Endometrial microvascular endothelial cells (primary cell): ENCODE measurements around the gene NSDHL. TPM values are rescaled to one million over a fixed set of nuclear protein-coding genes. Genes with fewer than 3 reads are reported as not detected.

ENCODE experiments used
- in situ Hi-C: cut with HindIII; loops from 2 replicates; pipeline ENCODE4 v1.10.0; 2017; ENCODE audit warnings: low sequenced_read_pairs, low pct_unique_long_range_greater_than_20kb; ENCODE audit errors: inconsistent ontology term
- total RNA-seq: library from RNA; depleted of rRNA; stranded (reverse); fragments of >200 nt; gene quantifications from one replicate; pipeline ENCODE4 v1.2.3, GENCODE V29; 2015; ENCODE audit errors: inconsistent ontology term

Gene NSDHL
- total RNA-seq, 1 donor from 2014 or later, result 26.7 TPM

- in situ Hi-C loops, result no loop called here
These were observed 12.0 kb downstream of the NSDHL start for GRCh38 chrX:152842772-152843338.

DNA sequence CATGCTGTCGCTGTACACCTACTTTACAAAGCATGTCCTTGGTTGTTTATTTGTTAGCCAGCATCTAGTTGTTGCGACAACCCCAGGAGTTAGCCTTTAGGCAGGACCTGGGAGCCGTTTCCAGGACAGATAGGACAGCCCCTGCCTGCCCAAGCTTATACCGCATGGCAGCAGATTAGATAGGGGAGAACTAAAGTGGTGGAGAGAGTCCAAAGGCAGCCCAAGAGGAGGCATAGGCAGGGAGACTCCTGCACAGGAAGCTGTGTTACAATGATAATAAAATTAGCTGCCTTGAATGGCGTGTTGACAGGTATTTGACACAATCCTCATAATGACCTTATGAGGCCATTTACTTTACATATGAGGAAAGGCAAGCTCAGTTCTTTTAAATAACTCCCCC lies 13.0 kb downstream of the NSDHL start:
- in situ Hi-C loops, result no loop called here

DNA sequence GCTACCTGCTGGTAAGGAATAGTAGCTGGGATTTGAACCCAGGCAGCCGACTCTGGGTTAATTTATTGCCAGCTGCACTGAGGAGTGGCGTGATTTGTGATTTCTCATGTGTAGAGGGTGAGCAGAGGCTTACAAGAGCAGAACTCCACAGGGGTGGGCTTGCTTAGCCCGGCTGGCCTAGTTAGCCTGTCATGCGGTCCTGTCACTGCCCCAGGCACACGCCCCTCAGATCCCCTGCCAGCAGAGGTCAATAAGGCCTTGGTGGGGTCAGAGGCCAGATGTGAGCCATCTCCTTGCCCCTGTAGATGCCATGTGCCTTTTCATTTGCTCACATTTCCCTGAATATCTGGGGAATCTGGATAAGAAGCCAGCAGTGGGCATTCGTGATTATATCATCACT lies 13.4 kb downstream of the NSDHL start:
- in situ Hi-C loops, result no loop called here

DNA sequence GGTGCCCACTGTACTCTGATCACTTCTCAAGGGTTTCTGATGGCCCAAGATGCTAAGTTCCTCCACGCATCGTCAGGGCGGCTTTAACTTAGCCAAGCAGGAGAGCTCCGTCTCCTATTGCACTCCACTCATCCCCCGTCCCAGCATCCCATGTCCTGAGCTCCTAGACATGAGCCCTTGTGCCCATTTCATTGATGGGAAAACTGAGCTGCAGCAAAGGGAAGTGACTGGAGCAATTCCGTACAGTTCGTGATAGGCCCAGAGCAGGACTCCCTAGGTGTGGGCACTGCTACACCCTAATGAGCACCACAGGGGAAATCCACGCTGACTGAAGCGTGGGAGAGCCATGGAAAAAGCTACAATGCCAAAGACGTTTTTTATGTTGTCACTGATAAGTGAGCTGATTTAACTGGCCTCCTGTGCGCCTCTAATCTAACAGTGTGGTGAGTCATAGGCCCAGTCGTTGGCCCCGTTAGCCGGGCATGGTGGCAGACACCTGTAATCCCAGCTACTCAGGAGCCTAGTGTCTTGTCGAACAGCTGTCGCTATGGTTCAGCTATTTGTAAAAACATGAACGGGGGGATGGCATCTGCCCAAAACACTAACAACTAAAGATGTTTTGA lies 14.9 kb downstream of the NSDHL start:
- in situ Hi-C loops, result no loop called here

DNA sequence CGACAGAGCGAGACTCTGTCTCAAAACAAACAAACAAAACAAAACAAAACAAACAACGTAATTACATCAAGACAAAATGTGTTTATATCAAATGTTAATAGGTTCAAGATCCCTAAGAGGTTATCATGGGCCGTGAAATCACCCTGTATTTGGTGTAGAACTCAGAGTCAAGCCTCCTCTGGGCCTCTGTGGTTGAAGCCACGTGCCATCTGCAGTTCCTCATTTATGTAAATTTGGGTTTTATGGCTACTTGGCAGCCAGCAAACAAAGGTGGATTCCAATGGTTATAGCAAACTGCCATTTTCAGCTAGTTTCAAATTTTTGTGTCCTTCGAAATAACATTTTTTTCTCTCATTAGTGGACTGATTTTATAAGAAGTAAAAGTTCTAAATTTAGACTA lies 16.4 kb downstream of the NSDHL start:
- in situ Hi-C loops, result no loop called here

DNA sequence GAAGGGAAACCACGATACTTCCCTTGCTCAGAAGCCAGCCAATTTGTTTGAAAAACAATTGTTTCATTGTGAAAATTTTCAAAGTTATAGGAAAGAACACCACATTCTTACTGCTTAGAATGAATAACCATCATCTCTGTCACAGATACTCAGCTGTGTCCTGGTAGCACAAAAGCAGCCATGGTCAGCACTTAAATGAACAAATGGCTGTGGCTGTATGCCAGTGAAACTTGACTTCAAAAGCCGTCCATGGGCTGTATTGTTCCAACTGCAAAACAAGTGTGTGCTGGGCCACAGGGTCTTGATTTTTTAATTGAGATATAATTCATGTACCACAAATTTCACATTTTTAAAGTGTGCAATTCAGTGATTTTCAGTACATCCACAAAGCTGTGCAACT lies 19.6 kb downstream of the NSDHL start:
- in situ Hi-C loops, result no loop called here

GRCh38 chrX:152853986-152854385 lies 23.1 kb downstream of the NSDHL start:
- in situ Hi-C loops, result no loop called here

- in situ Hi-C loops, result no loop called here
These were observed 30.3 kb downstream of the NSDHL start for GRCh38 chrX:152861116-152861515.

- in situ Hi-C loops, result no loop called here
These were observed 31.0 kb downstream of the NSDHL start for GRCh38 chrX:152861826-152862225.

- in situ Hi-C loops, result no loop called here
These were observed 34.5 kb downstream of the NSDHL start for GRCh38 chrX:152865232-152865920.

DNA sequence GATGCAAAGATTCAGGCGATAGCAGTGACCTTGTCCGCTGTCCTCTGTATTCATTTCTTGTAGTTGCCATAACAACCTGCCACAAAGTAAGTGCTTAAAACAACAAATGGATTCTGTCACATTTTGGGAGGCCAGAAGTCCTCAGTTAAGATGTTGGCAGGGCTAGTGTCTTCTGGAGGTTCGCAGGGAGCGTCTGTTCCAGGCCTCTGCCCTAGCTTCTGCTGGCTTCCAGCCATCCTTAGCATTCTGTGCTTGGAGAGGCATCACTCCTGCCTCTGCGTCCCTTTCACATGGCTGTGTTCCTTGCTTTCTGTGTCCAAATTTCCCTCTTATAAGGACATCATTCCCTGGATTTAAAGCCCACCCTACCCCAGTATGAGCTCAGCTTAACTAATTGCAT lies 35.5 kb downstream of the NSDHL start:
- in situ Hi-C loops, result no loop called here

DNA sequence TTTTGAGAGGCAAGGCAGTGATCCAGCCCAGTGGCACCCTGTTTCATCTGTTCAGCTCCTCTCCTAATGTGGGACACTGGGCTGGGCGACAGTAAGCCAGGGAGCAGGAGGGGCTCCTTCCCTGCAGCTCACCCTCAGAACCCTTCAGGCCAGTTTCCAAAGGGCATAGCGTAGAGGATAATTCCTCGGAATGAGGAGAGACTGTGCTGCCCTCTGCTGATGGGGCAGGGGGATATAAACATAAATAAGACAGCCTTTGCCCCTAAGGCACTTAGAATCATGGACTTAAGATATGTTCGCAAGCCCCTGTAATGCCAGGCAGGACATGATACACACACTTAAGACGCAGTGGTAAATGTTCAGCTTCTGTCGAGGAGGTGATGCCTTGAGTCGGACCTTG lies 39.1 kb downstream of the NSDHL start:
- in situ Hi-C loops, result no loop called here

DNA sequence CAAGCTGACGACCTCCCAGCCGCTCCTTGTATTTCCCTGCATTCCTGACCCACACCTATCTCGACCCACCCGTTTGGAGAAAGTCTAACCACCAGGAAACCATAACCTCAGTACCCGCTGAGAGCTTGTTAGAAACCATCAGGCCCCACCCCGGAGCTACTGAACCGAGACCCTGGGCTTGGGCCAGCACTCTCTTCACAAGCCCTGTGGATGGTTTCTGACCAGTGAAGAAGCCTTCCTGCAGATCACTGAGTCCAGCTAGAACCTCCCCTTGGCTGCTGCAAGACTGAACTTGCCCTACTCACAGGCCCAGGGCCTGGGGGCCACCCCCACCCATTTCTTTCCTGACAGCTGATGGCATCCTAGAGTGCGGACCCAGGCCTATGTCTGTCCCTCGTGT lies 40.4 kb downstream of the NSDHL start:
- in situ Hi-C loops, result no loop called here

DNA sequence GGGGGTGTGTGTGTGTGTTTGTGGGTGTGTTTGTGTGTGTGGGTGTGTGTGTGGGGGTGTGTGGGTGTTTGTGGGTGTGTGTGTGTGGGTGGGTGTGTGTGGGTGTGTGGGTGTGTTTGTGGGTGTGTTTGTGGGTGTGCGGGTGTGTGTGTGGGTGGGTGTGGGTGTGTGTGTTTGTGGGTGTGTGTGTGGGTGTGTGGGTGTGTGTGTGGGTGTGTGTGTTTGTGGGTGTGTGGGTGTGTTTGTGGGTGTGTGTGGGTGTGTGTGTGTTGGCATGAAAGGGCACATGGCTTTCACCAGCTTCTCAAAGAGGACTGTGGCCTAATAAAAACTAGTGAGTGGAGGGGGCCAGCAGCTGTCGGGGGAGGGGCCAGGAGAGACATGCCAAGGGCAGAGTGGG lies 41.7 kb downstream of the NSDHL start:
- in situ Hi-C loops, result no loop called here

GRCh38 chrX:152873361-152873760 lies 42.5 kb downstream of the NSDHL start:
- in situ Hi-C loops, result no loop called here

DNA sequence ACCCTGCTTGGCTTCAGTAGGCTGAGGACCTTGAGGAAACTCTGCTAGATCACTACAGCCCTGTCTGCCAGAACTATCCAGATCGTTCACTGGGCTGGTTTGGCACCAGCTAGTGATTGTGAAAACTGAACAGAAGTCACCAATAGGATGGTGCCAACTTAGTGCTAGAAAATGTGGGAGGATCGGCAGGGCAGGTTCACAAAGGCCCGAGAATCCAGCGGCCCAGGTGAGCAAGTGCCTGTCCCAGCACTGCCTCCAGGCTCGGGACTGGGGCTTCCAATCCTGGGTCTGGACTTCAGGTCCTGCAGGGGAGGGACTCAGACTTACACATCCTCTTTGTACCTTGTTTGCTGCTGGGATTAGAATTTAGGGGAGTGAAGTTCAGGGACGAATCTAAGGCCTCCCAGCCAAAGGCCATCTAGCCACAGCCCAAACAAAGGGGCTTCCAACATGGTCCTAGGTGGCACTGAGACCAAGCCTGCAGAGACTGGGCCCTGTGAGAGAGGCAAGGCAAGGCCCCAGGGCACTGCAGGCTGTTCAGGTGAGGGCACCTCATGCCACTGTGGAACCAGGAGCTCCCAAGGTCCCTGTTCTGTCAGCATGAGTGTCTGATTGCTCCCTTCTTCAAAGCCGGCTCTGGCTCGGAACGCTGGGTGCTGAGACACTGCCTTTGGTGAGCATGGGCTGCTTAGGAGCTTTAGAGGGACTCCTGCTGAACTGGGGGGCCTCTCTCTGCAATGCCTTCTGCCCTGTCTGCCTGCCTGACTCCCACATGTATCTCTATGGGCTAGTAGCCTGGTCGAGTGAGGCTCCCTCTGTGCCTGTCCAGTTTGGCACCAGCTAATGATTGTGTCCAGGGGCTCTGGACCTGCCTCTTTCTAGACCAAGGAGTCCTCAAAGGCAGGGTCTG lies 46.3 kb downstream of the NSDHL start:
- in situ Hi-C loops, result no loop called here

DNA sequence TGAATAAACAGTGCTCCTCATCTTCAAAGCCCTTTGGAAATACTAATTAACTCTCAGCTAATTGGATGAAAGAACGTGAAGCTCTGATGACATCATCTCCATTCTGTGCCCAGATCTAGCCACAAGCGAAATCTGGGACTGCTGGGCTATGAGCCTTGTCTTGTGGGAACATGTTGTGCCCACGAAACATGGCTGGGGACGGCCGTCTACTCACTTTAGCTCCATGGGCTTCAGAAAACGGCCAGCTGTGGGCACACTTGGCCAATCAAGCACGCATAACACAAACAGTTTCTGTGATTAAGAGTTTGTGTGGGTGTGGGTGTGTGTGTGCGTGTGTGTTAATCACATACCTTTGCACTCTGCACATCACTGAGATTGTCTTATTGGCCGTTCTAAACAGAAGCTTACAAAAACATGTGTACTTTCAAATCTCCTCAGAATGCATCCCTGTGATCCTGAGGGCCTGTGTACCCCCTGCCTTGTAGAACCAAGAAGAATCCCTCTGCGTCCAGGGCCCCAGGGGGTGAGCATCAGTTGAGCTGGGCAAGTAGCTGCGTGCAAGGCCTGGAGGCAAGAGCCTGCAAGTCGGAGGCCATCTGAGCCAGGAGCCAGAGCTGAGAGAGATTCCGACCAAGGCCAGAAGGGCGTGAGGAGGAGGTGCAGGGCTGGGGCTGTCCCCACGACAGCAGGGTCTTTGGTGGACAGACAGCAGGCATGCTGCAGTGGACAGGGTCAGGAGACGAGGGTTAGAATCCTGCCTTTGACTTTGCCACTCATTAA lies 48.3 kb downstream of the NSDHL start:
- in situ Hi-C loops, result no loop called here

DNA sequence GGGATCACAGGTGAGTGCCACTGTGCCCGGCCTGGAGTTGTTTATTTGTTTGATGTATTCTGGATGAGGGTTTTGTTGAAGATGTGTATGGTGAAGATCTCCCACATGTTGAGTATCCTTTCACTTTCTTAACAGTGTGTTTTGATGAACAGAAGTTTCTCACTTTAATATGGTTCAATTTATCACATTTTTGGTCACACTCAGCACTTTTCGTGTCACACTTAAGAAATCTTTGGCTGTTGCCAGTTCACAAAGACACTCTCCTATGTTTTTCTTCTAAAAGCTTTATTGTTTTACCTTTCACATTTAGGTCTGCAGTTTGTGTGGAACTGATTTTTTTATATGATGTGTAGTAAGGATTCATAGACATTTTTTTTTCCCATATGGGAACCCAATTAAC lies 50.4 kb downstream of the NSDHL start:
- in situ Hi-C loops, result no loop called here

DNA sequence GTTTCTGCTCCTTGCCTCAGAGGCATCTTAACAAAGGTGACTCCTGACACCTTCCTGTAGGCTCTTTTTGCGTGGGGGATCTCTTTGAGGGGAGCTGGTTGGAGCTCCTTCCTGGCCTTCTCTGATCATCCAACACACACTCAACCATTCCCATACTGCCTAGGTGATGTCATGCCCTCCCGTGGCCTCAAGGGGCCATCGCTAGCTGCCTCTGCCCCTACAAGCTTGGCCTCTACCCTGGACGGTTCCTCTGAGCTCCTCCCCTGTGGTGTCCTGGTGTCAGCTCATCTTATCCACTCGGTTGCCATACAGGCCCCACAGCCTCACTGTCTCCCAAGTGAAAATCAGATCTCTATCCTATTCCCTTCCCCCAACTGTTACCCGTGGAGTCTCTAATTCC lies 53.3 kb downstream of the NSDHL start:
- in situ Hi-C loops, result no loop called here
